B cell (primary cell): Measurements from ENCODE around the gene RGS11. TPM values are rescaled to one million over a fixed set of nuclear protein-coding genes. Genes with fewer than 3 reads are reported as not detected.

Experiments
- ATAC-seq: fragments of 200-7000 bp; cut with Tn5 transposase; one replicate; pipeline ENCODE4 v1.10.0; 2021; ENCODE audit warnings: low read depth, mild to moderate bottlenecking, moderate number of reproducible peaks, moderate library complexity
- CTCF ChIA-PET: fragments of 350-600 bp; sonication (Branson Sonifier 250); formaldehyde crosslinking; loops from one replicate; lab custom pipeline; 2021; ENCODE audit warnings: antibody characterized with exemption, inconsistent platforms; lab: Charles Lee
- POLR2A ChIA-PET: fragments of 350-600 bp; sonication (Branson Sonifier 250); formaldehyde crosslinking; loops from one replicate; lab custom pipeline; 2021; ENCODE audit warnings: antibody characterized with exemption; lab: Charles Lee
- DNase-seq: peaks from one replicate; pipeline ENCODE4 v3.0.0; 2013
- H2AFZ ChIP-seq: 2 replicates; pipeline ENCODE4 v1.6.1; 2012; ENCODE audit warnings: mild to moderate bottlenecking, low read depth, low read length; ENCODE audit not compliant: insufficient read depth, poor library complexity, severe bottlenecking
- H3K27ac ChIP-seq, 2 donors: 1 replicate in 1 of 2; 2 replicates in 1 of 2; pipeline ENCODE4 v1.5.1; 2012 to 2013; ENCODE audit warnings: low read length in 2 of 2, mild to moderate bottlenecking in 2 of 2, moderate library complexity in 1 of 2
- H3K27me3 ChIP-seq, 4 experiments: fragments of 200-600 bp in 1 of 4; sonication (generic) in 1 of 4; replicated peaks in 1 of 4; 1 replicate in 2 of 4; 2 replicates in 2 of 4; pipeline versions ENCODE4 v1.6.1 to v1.7.0; 2013 to 2016; ENCODE audit warnings: low read length in 3 of 4, mild to moderate bottlenecking in 2 of 4, mixed read lengths in 1 of 4, moderate library complexity in 1 of 4; ENCODE audit not compliant: insufficient read depth in 4 of 4, control insufficient read depth in 3 of 4; ENCODE audit errors: control extremely low read depth in 1 of 4
- H3K36me3 ChIP-seq, 2 experiments: replicated peaks in 1 of 2; 1 replicate in 1 of 2; 2 replicates in 1 of 2; pipeline versions ENCODE4 v1.6.1 to v1.7.1; 2013; ENCODE audit warnings: low read length in 1 of 2; ENCODE audit not compliant: insufficient read depth in 2 of 2, control insufficient read depth in 1 of 2; ENCODE audit errors: control extremely low read depth in 1 of 2, extremely low read depth in 1 of 2
- H3K4me1 ChIP-seq, 2 donors: fragments of 200-600 bp in 1 of 2; sonication (generic) in 1 of 2; 1 replicate in 1 of 2; 2 replicates in 1 of 2; pipeline versions ENCODE4 v1.5.1 to v1.6.1; 2013 to 2017; ENCODE audit warnings: low read length in 2 of 2; ENCODE audit not compliant: control insufficient read depth in 2 of 2, insufficient read depth in 2 of 2
- H3K4me2 ChIP-seq: replicated peaks from 2 replicates; pipeline ENCODE3; 2012; ENCODE audit warnings: mild to moderate bottlenecking, low read depth, low read length; ENCODE audit not compliant: poor library complexity, severe bottlenecking
- H3K4me3 ChIP-seq, 5 experiments: fragments of 200-600 bp in 1 of 5; sonication (generic) in 1 of 5; 1 replicate in 3 of 5; 2 replicates in 2 of 5; pipeline versions ENCODE4 v1.5.1 to v1.7.0; 2011 to 2016; ENCODE audit warnings: low read length in 4 of 5, mild to moderate bottlenecking in 4 of 5, low read depth in 2 of 5, control low read depth in 1 of 5, moderate library complexity in 1 of 5; ENCODE audit not compliant: insufficient read depth in 1 of 5; ENCODE audit errors: control extremely low read depth in 1 of 5, extremely low read depth in 1 of 5
- H3K79me2 ChIP-seq: fragments of 200-600 bp; sonication (generic); one replicate; pipeline ENCODE4 v1.6.0; 2016; ENCODE audit warnings: low read length; ENCODE audit not compliant: control insufficient read depth, insufficient read depth
- H3K9ac ChIP-seq: fragments of 200-600 bp; sonication (generic); 2 replicates; pipeline ENCODE4 v1.6.1; 2017; ENCODE audit warnings: mild to moderate bottlenecking, low read length, moderate library complexity
- H3K9me3 ChIP-seq, 3 donors: one replicate each; pipeline versions ENCODE4 v1.6.1 to v1.7.1; 2013; ENCODE audit warnings: low read length in 2 of 3; ENCODE audit not compliant: control insufficient read depth in 2 of 3, insufficient read depth in 1 of 3; ENCODE audit errors: control extremely low read depth in 1 of 3
- H4K20me1 ChIP-seq: 2 replicates; pipeline ENCODE4 v1.6.0; 2012; ENCODE audit warnings: mild to moderate bottlenecking, low read length; ENCODE audit not compliant: insufficient read depth, control insufficient read depth, poor library complexity, severe bottlenecking
- H3K27ac Mint-ChIP-seq: one replicate; pipeline ENCODE4 v1.8.0; 2021; ENCODE audit warnings: mixed read lengths
- H3K27me3 Mint-ChIP-seq: one replicate; pipeline ENCODE4 v1.8.0; 2021; ENCODE audit warnings: mixed read lengths
- H3K4me1 Mint-ChIP-seq: one replicate; pipeline ENCODE4 v1.8.0; 2021; ENCODE audit warnings: mixed read lengths
- H3K4me3 Mint-ChIP-seq: one replicate; pipeline ENCODE4 v1.8.0; 2021; ENCODE audit warnings: mixed read lengths
- H3K9me3 Mint-ChIP-seq: one replicate; pipeline ENCODE4 v1.8.0; 2022; ENCODE audit warnings: mixed read lengths; ENCODE audit not compliant: insufficient read depth
- EZH2 ChIP-seq: IDR thresholded peaks from 2 replicates; pipeline ENCODE4 v1.6.1; 2012; ENCODE audit warnings: borderline replicate concordance, low read depth, mild to moderate bottlenecking, moderate library complexity, low read length; ENCODE audit not compliant: insufficient read depth, poor library complexity, severe bottlenecking
- WGBS: methylation state at CpG from one replicate; pipeline ENCODE4 v1.1.5; 2013; ENCODE audit warnings: missing lambda C conversion rate; ENCODE audit not compliant: insufficient coverage; 5-methylcytosine and 5-hydroxymethylcytosine counted together
- intact Hi-C: fragments of 100-400 bp; cut with micrococcal nuclease; formaldehyde crosslinking; loops from one replicate; pipeline ENCODE4 v1.10.0; 2022
- polyA plus RNA-seq: library from polyadenylated mRNA; depleted of rRNA; stranded (reverse); fragments of >200 nt; gene quantifications from 2 replicates; pipeline ENCODE4 v1.2.3, GENCODE V29; 2012
- total RNA-seq, 2 donors: library from RNA; stranded (reverse); fragments of 120-200 nt in 1 of 2; gene quantifications; 1 replicate in 1 of 2; 2 replicates in 1 of 2; pipeline versions ENCODE4 v1.2.3 to v1.2.4, GENCODE V29; 2013 to 2022
- TF ChIP-seq, protein P1 (sequence below): fragments of 200-600 bp; IDR thresholded peaks from one replicate; pipeline ENCODE4 v1.8.0; 2022; ENCODE audit warnings: antibody characterized with exemption, mild to moderate bottlenecking

Gene RGS11
- total and polyA plus RNA-seq, 2 donors (not counting 1 experiment from before 2014, with no cell fraction given), result 0.39 TPM; not detected in 1

DNA sequence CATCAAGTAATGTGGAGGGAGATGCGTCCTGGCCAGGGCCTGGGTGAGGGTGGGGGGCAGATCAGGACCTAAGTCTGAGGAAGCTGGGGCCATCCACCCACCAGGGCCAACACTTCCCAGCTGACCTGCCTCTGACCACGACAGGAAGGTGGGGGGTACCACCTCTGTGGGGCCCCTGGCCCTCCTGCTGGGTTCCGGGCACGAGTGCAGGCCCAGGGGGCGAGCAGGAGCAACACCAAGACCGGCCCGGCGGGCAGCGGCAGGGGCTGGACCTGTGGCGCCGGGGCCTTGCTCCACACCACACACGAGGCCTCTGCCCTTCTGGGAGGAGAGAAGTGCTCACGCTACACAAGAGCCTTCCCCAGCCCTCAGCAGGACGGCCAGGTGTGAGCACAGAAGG lies 20.5 kb upstream of the RGS11 start:
- Histone ChIP-seq H3K4me1 (no peaks in the 10 kb centered on the region), H3K79me2 (peaks cover under 1% of the 10 kb centered on the region), H3K4me3 (no peak overlapping the region), H3K27me3 (no peaks in the 10 kb centered on the region), H3K9me3 (no peaks in the 10 kb centered on the region), H3K27ac (no peak overlapping the region), H3K4me2 (no peak overlapping the region), H4K20me1 (peaks cover 8% of the 10 kb centered on the region), H2AFZ (no peak overlapping the region), H3K9ac (no peak overlapping the region), H3K36me3 (peaks cover 0 to 37% of the 10 kb centered on the region in 2 experiments)
- ATAC-seq, result no peak
- TF ChIP-seq, protein P1, sequence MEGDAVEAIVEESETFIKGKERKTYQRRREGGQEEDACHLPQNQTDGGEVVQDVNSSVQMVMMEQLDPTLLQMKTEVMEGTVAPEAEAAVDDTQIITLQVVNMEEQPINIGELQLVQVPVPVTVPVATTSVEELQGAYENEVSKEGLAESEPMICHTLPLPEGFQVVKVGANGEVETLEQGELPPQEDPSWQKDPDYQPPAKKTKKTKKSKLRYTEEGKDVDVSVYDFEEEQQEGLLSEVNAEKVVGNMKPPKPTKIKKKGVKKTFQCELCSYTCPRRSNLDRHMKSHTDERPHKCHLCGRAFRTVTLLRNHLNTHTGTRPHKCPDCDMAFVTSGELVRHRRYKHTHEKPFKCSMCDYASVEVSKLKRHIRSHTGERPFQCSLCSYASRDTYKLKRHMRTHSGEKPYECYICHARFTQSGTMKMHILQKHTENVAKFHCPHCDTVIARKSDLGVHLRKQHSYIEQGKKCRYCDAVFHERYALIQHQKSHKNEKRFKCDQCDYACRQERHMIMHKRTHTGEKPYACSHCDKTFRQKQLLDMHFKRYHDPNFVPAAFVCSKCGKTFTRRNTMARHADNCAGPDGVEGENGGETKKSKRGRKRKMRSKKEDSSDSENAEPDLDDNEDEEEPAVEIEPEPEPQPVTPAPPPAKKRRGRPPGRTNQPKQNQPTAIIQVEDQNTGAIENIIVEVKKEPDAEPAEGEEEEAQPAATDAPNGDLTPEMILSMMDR, result no peak
- no peak for TF ChIP-seq EZH2
- H3K27me3 Mint-ChIP-seq, result no peaks in the 10 kb centered on the region
- no peak overlapping the region for H3K27ac Mint-ChIP-seq
- H3K9me3 Mint-ChIP-seq, result no peaks in the 10 kb centered on the region
- CTCF ChIA-PET, result no interaction called here
- intact Hi-C loops, result no loop called here
- WGBS, result 98% methylated on average over 13 of the region's 14 CpGs
- no peak overlapping the region for H3K4me3 Mint-ChIP-seq
- DNase-seq, result no peak
- no peaks in the 10 kb centered on the region for H3K4me1 Mint-ChIP-seq
- POLR2A ChIA-PET, result no interaction called here

DNA sequence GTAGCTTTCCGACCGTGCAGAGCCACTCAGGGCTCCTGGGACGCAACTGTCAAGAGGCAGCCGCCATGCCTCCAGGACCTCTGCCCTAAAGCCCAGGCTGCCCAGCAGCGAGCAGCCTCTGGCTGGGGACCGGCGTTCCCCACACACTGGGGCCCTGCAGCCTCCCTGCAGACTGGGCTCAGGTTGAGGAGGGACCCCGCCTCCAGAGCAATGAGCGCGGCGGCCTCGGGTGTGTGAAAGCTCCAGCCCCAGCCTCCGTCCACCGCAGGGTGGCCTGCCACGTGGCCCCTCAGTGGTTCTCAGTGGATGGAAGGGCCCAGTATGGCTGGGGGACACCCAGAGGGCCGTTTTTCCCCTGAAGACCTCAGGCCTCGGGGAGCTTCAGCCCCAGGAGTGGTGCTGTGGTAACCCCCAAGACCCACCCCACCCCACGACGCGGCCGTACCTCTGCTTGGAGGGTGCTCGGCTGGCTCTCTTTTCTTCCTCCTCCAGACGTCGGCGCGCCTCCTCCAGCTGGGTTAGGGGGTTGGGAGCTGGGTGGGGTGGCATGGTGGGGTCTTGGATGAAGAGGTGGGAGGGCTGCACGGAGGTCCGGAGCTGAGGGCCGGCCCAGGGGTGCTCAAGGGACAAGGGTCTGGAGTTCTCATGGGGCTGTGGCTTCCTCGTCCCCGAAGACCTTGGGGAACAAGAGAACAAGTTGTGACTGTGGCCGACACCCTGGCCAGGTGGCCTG lies 17.5 kb upstream of the RGS11 start:
- Mint-ChIP-seq H3K9me3 (no peaks in the 10 kb centered on the region), H3K27me3 (no peaks in the 10 kb centered on the region), H3K27ac (no peak overlapping the region), H3K4me1 (no peaks in the 10 kb centered on the region), H3K4me3 (no peak overlapping the region)
- no peak for DNase-seq
- no peak overlapping the region for H3K4me3 ChIP-seq
- POLR2A ChIA-PET, result no interaction called here
- WGBS, result 95% methylated on average over 23 of the region's 32 CpGs
- H3K27me3 ChIP-seq, result no peaks in the 10 kb centered on the region
- no peak for TF ChIP-seq EZH2
- TF ChIP-seq, protein P1, result no peak
- H3K4me1 ChIP-seq, result no peaks in the 10 kb centered on the region
- intact Hi-C loops, result no loop called here
- no peaks in the 10 kb centered on the region for H3K79me2 ChIP-seq
- peaks cover 8% of the 10 kb centered on the region for H4K20me1 ChIP-seq
- ATAC-seq, result no peak
- H2AFZ ChIP-seq, result no peak overlapping the region
- no peak overlapping the region for H3K27ac ChIP-seq
- H3K4me2 ChIP-seq, result no peak overlapping the region
- no peak overlapping the region for H3K9ac ChIP-seq
- no peaks in the 10 kb centered on the region for H3K9me3 ChIP-seq
- H3K36me3 ChIP-seq, result peaks cover 0 to 54% of the 10 kb centered on the region in 2 experiments
- CTCF ChIA-PET, result no interaction called here
